Rectal smooth muscle tissue (tissue), 1 donor: ENCODE measurements around the gene PNCK.

ENCODE experiments used
- H3K27ac ChIP-seq: one replicate; pipeline ENCODE4 v1.7.0; 2013; ENCODE audit warnings: low read depth, low read length, inconsistent platforms
- H3K27me3 ChIP-seq: one replicate; pipeline ENCODE4 v1.7.0; 2013; ENCODE audit warnings: low read length; ENCODE audit not compliant: control insufficient read depth, insufficient read depth
- H3K36me3 ChIP-seq: one replicate; pipeline ENCODE4 v1.7.0; 2013; ENCODE audit warnings: low read length; ENCODE audit not compliant: control insufficient read depth, insufficient read depth
- H3K4me1 ChIP-seq: one replicate; pipeline ENCODE4 v1.7.0; 2013; ENCODE audit warnings: low read length; ENCODE audit not compliant: control insufficient read depth, insufficient read depth
- H3K4me3 ChIP-seq: one replicate; pipeline ENCODE4 v1.7.0; 2013; ENCODE audit warnings: low read length
- H3K9ac ChIP-seq: one replicate; pipeline ENCODE4 v1.7.0; 2013; ENCODE audit warnings: low read length

PNCK gene

GRCh38 chrX:153628665-153629064, 44.9 kb downstream of the PNCK start:
- H3K27me3 ChIP-seq: peaks cover 11% of the 10 kb centered on the region
- H3K9ac ChIP-seq: no peak overlapping the region
- H3K4me1 ChIP-seq: no peaks in the 10 kb centered on the region
- H3K27ac ChIP-seq: no peak overlapping the region
- no peaks in the 10 kb centered on the region for H3K36me3 ChIP-seq
- H3K4me3 ChIP-seq: no peak overlapping the region

DNA sequence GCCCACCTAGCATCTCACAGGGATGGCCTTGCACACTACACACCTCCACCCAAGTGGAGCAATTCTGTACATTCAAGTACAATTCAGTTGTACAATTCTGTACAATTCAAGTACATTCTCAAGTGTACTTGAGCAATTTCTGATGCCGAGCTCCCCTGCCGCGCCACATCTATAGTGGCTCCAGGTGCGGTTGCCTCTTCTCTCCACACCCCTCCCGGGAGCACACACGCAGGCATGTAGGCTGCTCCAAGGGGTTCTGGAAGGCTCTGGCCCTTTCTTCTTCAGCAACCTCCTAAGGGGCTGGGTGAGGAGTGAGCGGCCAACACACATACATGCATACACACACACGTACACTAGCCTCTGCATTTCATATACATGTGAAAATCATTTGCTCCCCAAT, 45.5 kb downstream of the PNCK start:
- no peaks in the 10 kb centered on the region for H3K36me3 ChIP-seq
- peaks cover 11% of the 10 kb centered on the region for H3K27me3 ChIP-seq

DNA sequence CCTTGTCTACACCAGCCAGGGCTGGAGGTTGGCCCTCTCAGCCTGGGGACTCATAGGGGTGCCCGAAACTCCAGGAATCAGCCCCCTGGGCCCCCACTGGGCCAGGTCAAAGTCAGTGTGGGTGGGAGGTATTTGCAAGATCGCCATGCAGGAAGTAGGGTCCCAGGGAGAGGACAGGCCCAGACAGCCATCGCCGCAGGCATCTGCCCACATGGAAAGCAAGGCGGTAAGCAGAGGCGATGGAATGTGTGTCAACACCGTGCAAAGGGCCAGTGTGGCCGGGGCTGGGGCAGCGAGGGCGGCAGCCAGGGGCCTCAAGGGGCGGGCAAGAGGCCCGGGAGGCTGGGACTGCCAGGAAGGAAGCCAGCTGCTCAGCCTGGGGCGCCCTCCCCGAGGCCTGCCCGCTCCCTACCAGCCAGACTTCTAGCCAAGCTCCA, 45.9 kb downstream of the PNCK start:
- Histone ChIP-seq H3K27ac (no peak overlapping the region), H3K36me3 (no peaks in the 10 kb centered on the region), H3K4me1 (no peaks in the 10 kb centered on the region), H3K27me3 (peaks cover 13% of the 10 kb centered on the region), H3K4me3 (no peak overlapping the region), H3K9ac (no peak overlapping the region)

More for the DNA sequence above, 45.5 kb downstream of the PNCK start:
- Histone ChIP-seq H3K4me3 (no peak overlapping the region), H3K9ac (no peak overlapping the region), H3K27ac (no peak overlapping the region), H3K4me1 (no peaks in the 10 kb centered on the region)

- Histone ChIP-seq H3K27me3 (peaks cover 13% of the 10 kb centered on the region), H3K9ac (no peak overlapping the region), H3K36me3 (no peaks in the 10 kb centered on the region), H3K27ac (no peak overlapping the region), H3K4me3 (no peak overlapping the region), H3K4me1 (no peaks in the 10 kb centered on the region)
Observed at GRCh38 chrX:153626863-153627674, 46.5 kb downstream of the PNCK start.

DNA sequence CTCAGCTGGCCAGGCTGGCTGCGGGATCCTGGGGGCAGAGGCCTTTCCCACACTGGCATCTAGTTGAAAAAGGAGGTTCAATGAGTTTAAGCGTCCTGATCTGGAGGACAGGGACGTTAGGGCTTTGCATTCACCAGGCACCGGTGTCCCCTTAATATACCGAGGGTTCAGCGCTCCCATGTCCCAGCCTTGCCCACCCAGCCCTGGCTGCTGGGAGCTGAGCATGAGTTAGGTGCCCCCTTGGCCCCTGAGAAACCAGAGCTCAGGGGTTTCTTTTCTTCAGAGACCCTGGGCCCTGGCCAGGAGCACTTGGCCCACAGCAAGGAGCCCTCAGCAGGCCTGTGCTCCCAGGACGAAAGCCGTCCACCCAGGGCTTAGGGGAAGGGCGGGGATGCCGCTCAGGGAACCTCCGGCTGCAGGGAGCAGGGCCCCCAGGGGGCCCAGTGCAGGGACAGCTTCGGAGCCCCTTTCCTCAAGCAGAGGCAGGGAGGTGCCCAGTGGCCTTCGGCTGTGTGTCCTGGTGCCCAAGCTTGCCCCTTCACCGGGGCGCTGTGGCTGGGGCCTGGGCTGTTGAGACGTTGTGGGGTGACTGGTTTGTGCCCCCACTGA, 47.5 kb downstream of the PNCK start:
- H3K27me3 ChIP-seq: peaks cover 13% of the 10 kb centered on the region
- no peak overlapping the region for H3K9ac ChIP-seq
- no peaks in the 10 kb centered on the region for H3K4me1 ChIP-seq
- H3K4me3 ChIP-seq: no peak overlapping the region
- no peaks in the 10 kb centered on the region for H3K36me3 ChIP-seq
- no peak overlapping the region for H3K27ac ChIP-seq

GRCh38 chrX:153625271-153626024, 48.2 kb downstream of the PNCK start:
- Histone ChIP-seq H3K9ac (no peak overlapping the region), H3K36me3 (no peaks in the 10 kb centered on the region), H3K4me3 (no peak overlapping the region), H3K27ac (no peak overlapping the region), H3K4me1 (no peaks in the 10 kb centered on the region), H3K27me3 (peaks cover 13% of the 10 kb centered on the region)

DNA sequence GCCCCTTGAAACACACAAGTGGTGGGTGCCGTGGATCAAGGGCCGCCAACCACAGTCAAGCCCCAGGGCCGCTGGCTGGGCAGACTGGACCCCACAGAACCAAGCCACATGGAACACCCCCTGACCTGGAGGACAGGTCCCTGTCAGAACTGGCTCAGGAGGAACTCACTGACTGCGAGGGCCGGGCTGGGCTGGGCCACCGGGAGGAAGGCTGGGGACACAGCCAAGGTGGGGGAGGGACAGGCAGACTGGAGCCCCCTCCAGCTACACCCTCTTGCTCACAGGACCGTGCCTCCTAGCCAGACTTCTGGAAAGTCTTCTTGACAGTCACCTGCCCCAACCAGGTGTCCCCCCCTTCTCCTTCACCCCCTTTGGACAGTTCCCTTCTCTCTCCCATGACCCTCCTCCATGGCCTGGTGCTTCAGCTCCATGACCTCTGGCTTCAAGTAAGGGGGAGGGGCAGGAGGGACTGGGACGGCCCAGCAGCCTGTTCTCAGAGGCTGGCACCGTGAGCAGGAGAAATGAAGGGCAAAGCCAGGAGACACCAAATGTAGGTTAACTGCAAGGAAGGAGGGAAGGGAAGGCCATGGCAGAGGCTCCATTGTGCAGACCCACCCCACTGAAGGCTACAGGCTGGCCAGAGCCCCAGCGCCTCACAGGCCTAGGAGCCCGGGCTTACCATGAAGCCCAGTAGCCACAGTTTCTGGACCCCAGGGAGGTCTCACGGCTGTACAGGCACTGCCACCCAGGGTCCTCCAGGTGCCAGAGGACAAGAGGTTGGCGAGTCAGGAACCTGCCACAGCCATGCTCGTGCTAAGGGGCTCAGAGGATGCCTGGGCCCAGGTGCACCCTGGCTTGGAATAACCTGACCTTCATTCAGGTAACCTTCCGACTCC, 49.2 kb downstream of the PNCK start:
- Histone ChIP-seq H3K27me3 (peaks cover 13% of the 10 kb centered on the region), H3K4me1 (no peaks in the 10 kb centered on the region), H3K9ac (no peak overlapping the region), H3K36me3 (no peaks in the 10 kb centered on the region), H3K4me3 (no peak overlapping the region), H3K27ac (no peak overlapping the region)

DNA sequence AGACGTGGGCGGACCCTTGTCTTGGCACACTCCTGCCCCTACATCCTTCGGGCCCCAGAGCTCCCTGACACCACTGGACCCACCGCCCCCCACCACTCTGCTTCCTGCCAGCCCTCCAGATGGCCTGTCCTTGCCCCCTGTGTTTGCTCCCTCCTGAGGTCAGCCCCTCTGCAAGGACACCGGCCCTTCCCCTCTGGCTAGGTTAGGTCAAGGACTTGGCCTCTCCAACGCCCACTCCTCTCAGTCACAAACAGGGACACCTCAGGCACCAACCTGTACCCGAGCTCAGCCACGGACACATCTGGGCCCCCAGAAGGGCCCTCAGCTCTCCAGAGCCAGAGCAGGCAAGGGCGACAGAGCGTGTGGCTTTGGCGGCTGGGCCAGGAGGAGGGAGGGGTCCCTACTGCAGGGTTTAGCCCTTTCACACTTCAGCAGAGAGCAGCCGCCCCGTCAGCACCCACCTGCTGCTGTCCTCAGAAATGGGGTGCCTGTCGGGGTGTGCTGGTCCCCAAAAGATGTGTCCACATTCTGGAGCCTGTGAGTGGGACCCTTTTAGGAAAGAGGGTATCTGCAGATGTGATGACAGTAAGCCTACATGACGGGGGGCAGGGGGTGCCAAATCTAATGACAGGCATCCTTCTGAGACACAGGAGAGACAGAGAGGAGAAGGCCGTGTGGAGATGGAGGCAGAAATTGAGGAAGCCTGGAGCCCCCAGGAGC, 50.1 kb downstream of the PNCK start:
- Histone ChIP-seq H3K9ac (no peak overlapping the region), H3K27ac (no peak overlapping the region), H3K36me3 (no peaks in the 10 kb centered on the region), H3K27me3 (peaks cover 10% of the 10 kb centered on the region), H3K4me3 (no peak overlapping the region), H3K4me1 (no peaks in the 10 kb centered on the region)

GRCh38 chrX:153622661-153623309, 50.8 kb downstream of the PNCK start:
- no peaks in the 10 kb centered on the region for H3K36me3 ChIP-seq
- H3K4me3 ChIP-seq: no peak overlapping the region
- H3K9ac ChIP-seq: no peak overlapping the region
- peaks cover 10% of the 10 kb centered on the region for H3K27me3 ChIP-seq
- H3K4me1 ChIP-seq: no peaks in the 10 kb centered on the region
- no peak overlapping the region for H3K27ac ChIP-seq

DNA sequence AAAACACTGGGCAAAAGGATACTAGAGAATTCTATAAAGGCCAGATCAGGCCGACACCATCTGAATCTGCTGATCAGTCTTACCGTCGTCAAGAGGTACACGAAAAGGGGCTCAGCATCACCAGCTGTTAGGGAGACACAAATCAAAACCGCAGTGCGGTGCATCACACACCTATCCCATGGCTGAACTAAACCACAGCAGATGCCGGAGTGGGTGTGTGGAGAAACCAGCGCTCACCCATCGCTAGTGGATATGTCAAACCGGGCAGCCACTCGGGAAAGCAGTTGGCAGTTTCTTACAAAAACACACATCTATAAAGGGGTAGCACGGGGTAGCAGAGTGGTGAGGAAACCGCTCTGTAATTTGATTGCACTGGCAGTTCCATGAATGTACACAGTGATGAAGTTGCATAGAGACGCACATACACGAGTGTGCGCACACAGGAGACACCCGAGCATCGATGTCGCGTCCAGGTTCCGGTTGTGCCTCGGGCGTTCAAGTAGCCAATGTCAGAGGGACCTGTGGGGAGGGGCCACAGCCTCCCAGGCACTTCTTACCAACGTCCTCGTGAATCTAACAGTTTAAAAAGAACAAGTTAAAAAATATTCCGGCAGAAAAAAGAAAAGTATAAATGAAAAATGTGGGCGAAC, 51.5 kb downstream of the PNCK start:
- no peak overlapping the region for H3K9ac ChIP-seq
- no peak overlapping the region for H3K4me3 ChIP-seq
- no peak overlapping the region for H3K27ac ChIP-seq
- H3K36me3 ChIP-seq: no peaks in the 10 kb centered on the region
- no peaks in the 10 kb centered on the region for H3K4me1 ChIP-seq
- H3K27me3 ChIP-seq: peaks cover 10% of the 10 kb centered on the region

- Histone ChIP-seq H3K27ac (no peak overlapping the region), H3K4me1 (no peaks in the 10 kb centered on the region), H3K9ac (no peak overlapping the region), H3K36me3 (no peaks in the 10 kb centered on the region), H3K27me3 (peaks cover 8% of the 10 kb centered on the region), H3K4me3 (no peak overlapping the region)
Observed at GRCh38 chrX:153620576-153620975, 53.0 kb downstream of the PNCK start.
